Loucy (cell line): Measurements from ENCODE around the gene TACC2.

Experiments used
- H2AFZ ChIP-seq: fragments of 200-600 bp; sonication (generic); 2 replicates; pipeline ENCODE4 v1.6.0; 2016; ENCODE audit warnings: antibody characterized with exemption, mild to moderate bottlenecking, low read length, moderate library complexity
- H3F3A ChIP-seq: fragments of 200-600 bp; 2 replicates; pipeline ENCODE4 v1.6.0; 2016; ENCODE audit warnings: antibody characterized with exemption, low read depth, mild to moderate bottlenecking
- H3K27me3 ChIP-seq: fragments of 200-600 bp; sonication (generic); 2 replicates; pipeline ENCODE4 v1.6.1; 2014; ENCODE audit warnings: low read length, mild to moderate bottlenecking; ENCODE audit not compliant: insufficient read depth, poor library complexity, severe bottlenecking
- H3K36me3 ChIP-seq: fragments of 200-600 bp; sonication (generic); 2 replicates; pipeline ENCODE4 v1.6.1; 2016; ENCODE audit warnings: low read length; ENCODE audit not compliant: insufficient read depth
- H3K4me1 ChIP-seq: fragments of 200-600 bp; sonication (generic); 2 replicates; pipeline ENCODE4 v1.5.1; 2014; ENCODE audit warnings: low read length, mild to moderate bottlenecking; ENCODE audit not compliant: insufficient read depth, poor library complexity, severe bottlenecking
- H3K4me2 ChIP-seq: fragments of 200-600 bp; sonication (generic); 2 replicates; pipeline ENCODE4 v1.6.0; 2014; ENCODE audit warnings: antibody characterized with exemption, low read length, low read depth, mild to moderate bottlenecking; ENCODE audit not compliant: poor library complexity, severe bottlenecking
- H3K4me3 ChIP-seq: fragments of 200-600 bp; sonication (generic); 2 replicates; pipeline ENCODE4 v1.5.1; 2014; ENCODE audit warnings: low read length, mild to moderate bottlenecking, mixed read lengths; ENCODE audit not compliant: poor library complexity, severe bottlenecking
- H3K79me2 ChIP-seq: fragments of 200-600 bp; sonication (generic); 2 replicates; pipeline ENCODE4 v1.6.1; 2014; ENCODE audit warnings: low read length; ENCODE audit not compliant: insufficient read depth
- H3K9ac ChIP-seq: fragments of 200-600 bp; sonication (generic); 2 replicates; pipeline ENCODE4 v1.6.0; 2014; ENCODE audit warnings: mild to moderate bottlenecking, low read depth, low read length, moderate library complexity; ENCODE audit not compliant: poor library complexity, severe bottlenecking
- H3K9me2 ChIP-seq: fragments of 200-600 bp; sonication (generic); replicated peaks from 2 replicates; pipeline ENCODE4 v1.6.1; 2016; ENCODE audit warnings: low read depth, low read length, mixed read lengths
- H3K9me3 ChIP-seq: fragments of 200-600 bp; sonication (generic); 2 replicates; pipeline ENCODE4 v1.6.1; 2014; ENCODE audit warnings: mild to moderate bottlenecking, antibody characterized with exemption, low read length, low read depth; ENCODE audit not compliant: insufficient read depth
- H4K20me1 ChIP-seq: fragments of 200-600 bp; sonication (generic); 2 replicates; pipeline ENCODE4 v1.6.0; 2014; ENCODE audit warnings: antibody characterized with exemption, low read length, mild to moderate bottlenecking; ENCODE audit not compliant: insufficient read depth, poor library complexity, severe bottlenecking
- CTCF ChIP-seq: fragments of 200-600 bp; sonication (generic); conservative IDR thresholded peaks from 2 replicates; pipeline ENCODE4 v1.5.1; 2014; ENCODE audit warnings: mild to moderate bottlenecking, antibody characterized with exemption, low read length
- EZH2phosphoT487 ChIP-seq: fragments of 200-600 bp; IDR thresholded peaks from 2 replicates; pipeline ENCODE4 v1.6.1; 2018; ENCODE audit warnings: antibody characterized with exemption, mild to moderate bottlenecking, moderate library complexity, borderline replicate concordance

The TACC2 gene

GRCh38 chr10:122082616-122083477 lies 93.9 kb downstream of the TACC2 start:
- TF ChIP-seq EZH2phosphoT487 = no peak
- no peak for TF ChIP-seq CTCF
- no peaks in the 10 kb centered on the region for H3K79me2 ChIP-seq
- H3K36me3 ChIP-seq = no peaks in the 10 kb centered on the region

GRCh38 chr10:122083478-122084025 lies 94.6 kb downstream of the TACC2 start:
- Histone ChIP-seq H3K9me2 (no peaks in the 10 kb centered on the region), H3K4me3 (no peak overlapping the region), H3F3A (no peaks in the 10 kb centered on the region), H3K4me1 (no peaks in the 10 kb centered on the region), H4K20me1 (no peaks in the 10 kb centered on the region), H2AFZ (no peak overlapping the region), H3K9me3 (peaks cover 10% of the 10 kb centered on the region; the same call in 1 of the 2 replicates), H3K4me2 (no peak overlapping the region), H3K9ac (no peak overlapping the region), H3K27me3 (no peaks in the 10 kb centered on the region), H3K36me3 (no peaks in the 10 kb centered on the region), H3K79me2 (no peaks in the 10 kb centered on the region)
- TF ChIP-seq EZH2phosphoT487 (no peak), CTCF (no peak)

More at GRCh38 chr10:122082616-122083477, 93.9 kb downstream of the TACC2 start:
- no peaks in the 10 kb centered on the region for H3K4me1 ChIP-seq
- no peaks in the 10 kb centered on the region for H4K20me1 ChIP-seq
- no peak overlapping the region for H3K4me2 ChIP-seq
- H3K4me3 ChIP-seq = no peak overlapping the region
- H3K9me2 ChIP-seq = no peaks in the 10 kb centered on the region
- no peak overlapping the region for H3K9ac ChIP-seq
- H3K9me3 ChIP-seq = peaks cover 10% of the 10 kb centered on the region; the same call in 1 of the 2 replicates
- no peaks in the 10 kb centered on the region for H3K27me3 ChIP-seq
- no peaks in the 10 kb centered on the region for H3F3A ChIP-seq
- no peak overlapping the region for H2AFZ ChIP-seq

- Histone ChIP-seq H3K9me2 (no peaks in the 10 kb centered on the region), H3K4me1 (no peaks in the 10 kb centered on the region), H3K4me2 (no peak overlapping the region), H3K9me3 (peaks cover 10% of the 10 kb centered on the region; the same call in 1 of the 2 replicates), H3K36me3 (no peaks in the 10 kb centered on the region), H3K9ac (no peak overlapping the region), H3K27me3 (no peaks in the 10 kb centered on the region), H3K4me3 (no peak overlapping the region), H3K79me2 (no peaks in the 10 kb centered on the region), H3F3A (no peaks in the 10 kb centered on the region), H4K20me1 (no peaks in the 10 kb centered on the region), H2AFZ (no peak overlapping the region)
- TF ChIP-seq EZH2phosphoT487 = no peak
- TF ChIP-seq CTCF = no peak
Observed at GRCh38 chr10:122084286-122085041, 95.5 kb downstream of the TACC2 start.
